ENCODE results near the gene CYLC2. TPM values are rescaled to one million over a fixed set of nuclear protein-coding genes. Genes with fewer than 3 reads are reported as not detected.

Gene CYLC2
- total RNA-seq, 1 experiment from 2014 or later: not detected

DNA sequence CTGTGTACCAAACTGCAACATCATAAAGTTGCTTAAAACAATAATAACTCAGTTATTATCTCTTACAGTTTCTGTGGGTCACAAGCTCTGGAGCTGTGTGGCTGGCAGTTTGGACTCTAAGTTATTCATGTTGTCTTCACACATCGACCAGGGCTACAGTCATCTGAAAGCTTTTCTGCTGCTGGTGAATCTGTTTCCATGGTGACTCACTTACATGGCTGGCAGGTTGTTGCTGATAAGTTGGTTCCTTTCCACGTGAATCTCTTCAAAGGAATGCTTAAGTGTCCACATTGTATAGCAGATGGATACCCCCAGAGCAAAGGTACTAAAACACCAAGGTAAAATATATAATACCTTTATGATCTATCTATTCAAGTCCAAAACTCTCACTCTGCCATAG, 44.8 kb upstream of the CYLC2 start:
- H2AFZ ChIP-seq (ENCODE audit: low read length): no peak overlapping the region
- no peak overlapping the region for H2BK120ac ChIP-seq (ENCODE audit: low read depth, low read length, poor library complexity, severe bottlenecking)
- no peaks in the 10 kb centered on the region for H3K9me3 ChIP-seq (ENCODE audit: control insufficient read depth, low read depth, low read length)
- H3K79me1 ChIP-seq (ENCODE audit: insufficient read depth, low read depth, low read length, poor library complexity, severe bottlenecking): no peaks in the 10 kb centered on the region
- H3K23ac ChIP-seq (ENCODE audit: insufficient read length, low read depth, low read length): no peak overlapping the region
- no peak overlapping the region for H2BK20ac ChIP-seq (ENCODE audit: low read depth, low read length, poor library complexity, severe bottlenecking)
- no peak overlapping the region for H2BK12ac ChIP-seq (ENCODE audit: insufficient read length, low read depth, low read length)
- no peaks in the 10 kb centered on the region for H3K23me2 ChIP-seq (ENCODE audit: insufficient read length, low read depth, low read length, poor library complexity, severe bottlenecking)
- no peak overlapping the region for H3K14ac ChIP-seq (ENCODE audit: insufficient read depth, low read length)
- H3K4me2 ChIP-seq (ENCODE audit: insufficient read depth, insufficient read length, low read length): no peak overlapping the region
- H3K9ac ChIP-seq (ENCODE audit: extremely low read depth, insufficient read length, low read length): no peak overlapping the region
- no peak overlapping the region for H2BK5ac ChIP-seq (ENCODE audit: insufficient read length, low read length)
- no peak overlapping the region for H3K18ac ChIP-seq (ENCODE audit: insufficient read length, low read depth, low read length)
- no peak overlapping the region for H3K27ac ChIP-seq (ENCODE audit: insufficient read length, low read depth, low read length)
- Mint-ChIP-seq H3K4me3 (no peak overlapping the region), H3K36me3 (ENCODE audit: insufficient read depth in 1 of 3, low read depth in 3 of 3) (no peaks in the 10 kb centered on the region), H3K4me1 (no peaks in the 10 kb centered on the region), H3K27ac (no peak overlapping the region; a peak in 1 of 7 replicates), H3K27me3 (ENCODE audit: low read depth) (no peaks in the 10 kb centered on the region), H3K9me3 (no peaks in the 10 kb centered on the region)
- H3K27me3 ChIP-seq (ENCODE audit: insufficient read depth, low read length): no peaks in the 10 kb centered on the region
- no peak overlapping the region for H3K56ac ChIP-seq (ENCODE audit: insufficient read length, low read depth, low read length)
- H4K91ac ChIP-seq (ENCODE audit: insufficient read length, low read depth, low read length): no peak overlapping the region
- no peaks in the 10 kb centered on the region for H4K20me1 ChIP-seq (ENCODE audit: control insufficient read depth, insufficient read depth, insufficient read length)
- no CpG with 5 or more reads among the region's 2 CpGs for WGBS (ENCODE audit: extremely low coverage, insufficient read length, low lambda C conversion rate)
- H4K8ac ChIP-seq (replicated peaks; ENCODE audit: insufficient read length, low read depth, low read length): no peak overlapping the region
- no peaks in the 10 kb centered on the region for H3K4me1 ChIP-seq (ENCODE audit: insufficient read depth, low read length)
- no peak overlapping the region for H2BK15ac ChIP-seq (ENCODE audit: low read depth, low read length)
- TF ChIP-seq, protein P1, sequence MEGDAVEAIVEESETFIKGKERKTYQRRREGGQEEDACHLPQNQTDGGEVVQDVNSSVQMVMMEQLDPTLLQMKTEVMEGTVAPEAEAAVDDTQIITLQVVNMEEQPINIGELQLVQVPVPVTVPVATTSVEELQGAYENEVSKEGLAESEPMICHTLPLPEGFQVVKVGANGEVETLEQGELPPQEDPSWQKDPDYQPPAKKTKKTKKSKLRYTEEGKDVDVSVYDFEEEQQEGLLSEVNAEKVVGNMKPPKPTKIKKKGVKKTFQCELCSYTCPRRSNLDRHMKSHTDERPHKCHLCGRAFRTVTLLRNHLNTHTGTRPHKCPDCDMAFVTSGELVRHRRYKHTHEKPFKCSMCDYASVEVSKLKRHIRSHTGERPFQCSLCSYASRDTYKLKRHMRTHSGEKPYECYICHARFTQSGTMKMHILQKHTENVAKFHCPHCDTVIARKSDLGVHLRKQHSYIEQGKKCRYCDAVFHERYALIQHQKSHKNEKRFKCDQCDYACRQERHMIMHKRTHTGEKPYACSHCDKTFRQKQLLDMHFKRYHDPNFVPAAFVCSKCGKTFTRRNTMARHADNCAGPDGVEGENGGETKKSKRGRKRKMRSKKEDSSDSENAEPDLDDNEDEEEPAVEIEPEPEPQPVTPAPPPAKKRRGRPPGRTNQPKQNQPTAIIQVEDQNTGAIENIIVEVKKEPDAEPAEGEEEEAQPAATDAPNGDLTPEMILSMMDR (conservative IDR thresholded peaks at IDR 0.05): no peak
- no peak for DNase-seq
- H3K79me2 ChIP-seq (ENCODE audit: insufficient read depth, low read length): no peaks in the 10 kb centered on the region
- no peak overlapping the region for H3K4ac ChIP-seq (ENCODE audit: low read depth, low read length)
- no peak overlapping the region for H3T11ph ChIP-seq (ENCODE audit: low read length)
- no peak overlapping the region for H2AK5ac ChIP-seq (ENCODE audit: insufficient read length, low read length)
- H4K5ac ChIP-seq (ENCODE audit: insufficient read length, low read depth, low read length): no peak overlapping the region

Data from H9 (cell line).